Endothelial cell of umbilical vein (primary cell): ENCODE results near the gene TEX29. TPM values are rescaled to one million over a fixed set of nuclear protein-coding genes. Genes with fewer than 3 reads are reported as not detected.

Source experiments
- BruUV-seq: library from RNA; stranded (reverse); fragments of 400-500 nt; replicated peaks from 2 replicates; lab custom pipeline; 2021; lab: Mats Ljungman, UMichigan
- CTCF ChIA-PET: fragments of 300-600, 350-600 bp; sonication (Branson Sonifier 250); formaldehyde crosslinking; loops from one replicate; lab custom pipeline; 2021; ENCODE audit warnings: antibody characterized with exemption, inconsistent platforms; lab: Charles Lee
- POLR2A ChIA-PET: fragments of 300-600, 350-600 bp; sonication (Branson Sonifier 250); formaldehyde crosslinking; loops from one replicate; lab custom pipeline; 2021; ENCODE audit warnings: antibody characterized with exemption, inconsistent platforms; lab: Charles Lee
- DNase-seq: peaks from one replicate; pipeline ENCODE4 v3.0.0-alpha.2; 2011; ENCODE audit warnings: low read depth, low spot score
- FAIRE-seq: peaks from 2 replicates; lab custom pipeline; 2011; peaks lifted over from hg19 to GRCh38; lab: Jason Lieb, UNC
- H2AFZ ChIP-seq: 2 replicates; pipeline ENCODE4 v1.6.0; 2012; ENCODE audit warnings: low read depth, low read length, control low read depth, inconsistent platforms
- H3K27ac ChIP-seq: 2 replicates; pipeline ENCODE4 v1.5.1; 2011; ENCODE audit warnings: low read depth, mild to moderate bottlenecking, control low read depth, low read length, moderate library complexity; ENCODE audit not compliant: insufficient read depth
- H3K27me3 ChIP-seq, 2 experiments: 2 replicates each; pipeline versions ENCODE4 v1.6.0 to v1.6.1; 2011; ENCODE audit warnings: low read length in 2 of 2, mixed read lengths in 1 of 2; ENCODE audit not compliant: control insufficient read depth in 2 of 2, insufficient read depth in 2 of 2
- H3K36me3 ChIP-seq, 2 experiments: 2 replicates in 1 of 2; 3 replicates in 1 of 2; pipeline ENCODE4 v1.5.1; 2011; ENCODE audit warnings: low read length in 2 of 2, mild to moderate bottlenecking in 1 of 2, moderate library complexity in 1 of 2; ENCODE audit not compliant: control insufficient read depth in 2 of 2, insufficient read depth in 2 of 2; ENCODE audit errors: extremely low read depth in 1 of 2
- H3K4me1 ChIP-seq: 3 replicates; pipeline ENCODE4 v1.5.1; 2011; ENCODE audit warnings: mild to moderate bottlenecking, low read length; ENCODE audit not compliant: control insufficient read depth, insufficient read depth; ENCODE audit errors: extremely low read depth
- H3K4me2 ChIP-seq: 2 replicates; pipeline ENCODE4 v1.6.1; 2011; ENCODE audit warnings: low read length, control low read depth, mixed read lengths; ENCODE audit not compliant: insufficient read depth
- H3K4me3 ChIP-seq, 3 experiments: fragments of 200-600 bp in 1 of 3; sonication (generic), shearing (Covaris generic) in 1 of 3; replicated peaks in 1 of 3; 2 replicates each; pipeline ENCODE4 v1.5.1; 2011 to 2016; ENCODE audit warnings: control low read depth in 3 of 3, low read length in 3 of 3, mild to moderate bottlenecking in 2 of 3, inconsistent platforms in 1 of 3, low read depth in 1 of 3, moderate library complexity in 1 of 3; ENCODE audit not compliant: insufficient read depth in 1 of 3
- H3K79me2 ChIP-seq: 2 replicates; pipeline ENCODE4 v1.6.0; 2012; ENCODE audit warnings: low read length, inconsistent platforms; ENCODE audit not compliant: control insufficient read depth, insufficient read depth
- H3K9ac ChIP-seq: replicated peaks from 2 replicates; pipeline ENCODE3; 2011; ENCODE audit warnings: low read length, control low read depth; ENCODE audit not compliant: insufficient read depth; ENCODE audit errors: extremely low read depth
- H3K9me1 ChIP-seq: replicated peaks from 3 replicates; pipeline ENCODE4 v1.6.0; 2011; ENCODE audit warnings: mild to moderate bottlenecking, low read length; ENCODE audit not compliant: control insufficient read depth, insufficient read depth; ENCODE audit errors: extremely low read depth
- H3K9me3 ChIP-seq: replicated peaks from 2 replicates; pipeline ENCODE4 v1.5.1; 2012; ENCODE audit warnings: low read length, inconsistent platforms; ENCODE audit not compliant: control insufficient read depth, insufficient read depth
- H4K20me1 ChIP-seq: replicated peaks from 2 replicates; pipeline ENCODE3; 2011; ENCODE audit warnings: mild to moderate bottlenecking, low read length; ENCODE audit not compliant: control insufficient read depth, insufficient read depth; ENCODE audit errors: extremely low read depth
- CTCF ChIP-seq, 2 donors: IDR thresholded peaks; 1 replicate in 1 of 2; 2 replicates in 1 of 2; pipeline ENCODE4 v1.5.1; 2011; ENCODE audit warnings: low read length in 2 of 2, mild to moderate bottlenecking in 2 of 2, moderate library complexity in 2 of 2, control low read depth in 1 of 2, inconsistent platforms in 1 of 2, low read depth in 1 of 2; ENCODE audit not compliant: insufficient read depth in 1 of 2; ENCODE audit errors: extremely low read depth in 1 of 2
- EZH2 ChIP-seq: IDR thresholded peaks from 2 replicates; pipeline ENCODE4 v1.6.1; 2012; ENCODE audit warnings: borderline replicate concordance, low read depth, mild to moderate bottlenecking, moderate library complexity, low read length, inconsistent platforms; ENCODE audit not compliant: severe bottlenecking
- GATA2 ChIP-seq: IDR thresholded peaks from 2 replicates; pipeline ENCODE4 v1.7.0; 2011; ENCODE audit warnings: low read depth, mild to moderate bottlenecking, moderate library complexity, mixed read lengths, low read length; ENCODE audit not compliant: insufficient read length, insufficient read depth
- JUN ChIP-seq: IDR thresholded peaks from 2 replicates; pipeline ENCODE4 v1.6.1; 2011; ENCODE audit warnings: borderline replicate concordance, low read depth; ENCODE audit not compliant: insufficient read length, insufficient read depth
- MAX ChIP-seq: IDR thresholded peaks from 2 replicates; pipeline ENCODE4 v1.6.1; 2011; ENCODE audit not compliant: insufficient read depth, insufficient read length
- MYC ChIP-seq: IDR thresholded peaks from one replicate; pipeline ENCODE4 v1.6.1; 2011; ENCODE audit warnings: mild to moderate bottlenecking, low read depth, low read length
- POLR2AphosphoS5 ChIP-seq: IDR thresholded peaks from 2 replicates; pipeline ENCODE4 v1.6.1; 2012; ENCODE audit warnings: low read depth, mild to moderate bottlenecking, control low read depth, low read length, moderate library complexity; ENCODE audit not compliant: insufficient read depth
- dilution Hi-C: fragments of 300-500 bp; cut with MboI; formaldehyde crosslinking; loops from one replicate; pipeline ENCODE4 v1.15.0; 2019; ENCODE audit warnings: low sequenced_read_pairs; ENCODE audit not compliant: extremely low pct_ligation_motif_present
- intact Hi-C: fragments of 100-400 bp; cut with micrococcal nuclease; formaldehyde crosslinking; loops from one replicate; pipeline ENCODE4 v1.10.0; 2022
- polyA plus RNA-seq, 4 experiments: library from polyadenylated mRNA; depleted of rRNA in 3 of 4; stranded (reverse) in 3 of 4; unstranded in 1 of 4; fragments of >200 nt; gene quantifications; 2 replicates each; pipeline versions ENCODE4 v1.2.1 to v1.2.3, GENCODE V29; 2011 to 2012; ENCODE audit warnings: missing spikeins in 1 of 4
- total RNA-seq: library from RNA; stranded (reverse); gene quantifications from 2 replicates; pipeline ENCODE4 v1.2.3, GENCODE V29; 2021

Gene TEX29
- total and polyA plus RNA-seq, 2 donors (not counting 3 experiments of a cell fraction or from before 2014, with no cell fraction given) = 0.44 TPM; not detected in 1

GRCh38 chr13:111312944-111313590 is 7.4 kb upstream of the TEX29 start:
- Histone ChIP-seq H3K79me2 (peaks cover 3% of the 10 kb centered on the region), H4K20me1 (peaks cover 5% of the 10 kb centered on the region), H3K27me3 (no peaks in the 10 kb centered on the region), H3K36me3 (peaks cover 0 to 8% of the 10 kb centered on the region in 2 experiments), H3K4me3 (no peak overlapping the region), H2AFZ (no peak overlapping the region), H3K9ac (no peak overlapping the region), H3K9me3 (no peaks in the 10 kb centered on the region), H3K4me1 (peaks cover 4% of the 10 kb centered on the region), H3K4me2 (no peak overlapping the region), H3K27ac (no peak overlapping the region), H3K9me1 (no peaks in the 10 kb centered on the region)
- dilution Hi-C loops = no loop called here
- intact Hi-C loops = no loop called here
- BruUV-seq = no TSS peak
- DNase-seq (no peak), FAIRE-seq (no peak)
- no peak for TF ChIP-seq MYC
- no peak for TF ChIP-seq EZH2
- TF ChIP-seq POLR2AphosphoS5 = no peak
- no peak for TF ChIP-seq CTCF (IDR thresholded peaks at IDR 0.05; ENCODE audit: extremely low read depth in 1 of 2, insufficient read depth in 1 of 2, low read depth in 1 of 2, low read length in 2 of 2)
- TF ChIP-seq GATA2 = no peak
- TF ChIP-seq MAX = no peak
- TF ChIP-seq JUN = no peak
- CTCF ChIA-PET = no interaction called here
- POLR2A ChIA-PET = no interaction called here
